CD4-positive, alpha-beta T cell (primary cell): ENCODE measurements around the gene DDX11. TPM values are rescaled to one million over a fixed set of nuclear protein-coding genes. Genes with fewer than 3 reads are reported as not detected.
"Not testable (repeated sequence)": the region's sequence is repeated elsewhere in the genome, so short reads cannot be mapped to it uniquely, and the experiment has no call there.

Experiments used
- ATAC-seq: fragments of 200-7000 bp; cut with Tn5 transposase; one replicate; pipeline ENCODE4 v1.10.0; 2022; ENCODE audit warnings: mild to moderate bottlenecking; ENCODE audit not compliant: poor library complexity
- CTCF ChIA-PET: fragments of 350-600 bp; sonication (Branson Sonifier 250); formaldehyde crosslinking; loops from one replicate; lab custom pipeline; 2021; ENCODE audit warnings: antibody characterized with exemption, inconsistent platforms; lab: Charles Lee
- POLR2A ChIA-PET: fragments of 350-600 bp; sonication (Branson Sonifier 250); formaldehyde crosslinking; loops from one replicate; lab custom pipeline; 2021; ENCODE audit warnings: antibody characterized with exemption, inconsistent platforms; lab: Charles Lee
- DNase-seq, 14 experiments: peaks; one replicate each; pipeline ENCODE4 v3.0.0-alpha.2; 2013 to 2020; ENCODE audit warnings: mixed read lengths in 2 of 14
- H3K27ac ChIP-seq, 2 donors: one replicate each; pipeline versions ENCODE4 v1.5.1 to v1.7.0; 2013; ENCODE audit warnings: low read length in 2 of 2, low read depth in 1 of 2, mild to moderate bottlenecking in 1 of 2
- H3K27me3 ChIP-seq, 2 experiments: 1 replicate in 1 of 2; 2 replicates in 1 of 2; pipeline versions ENCODE4 v1.6.1 to v1.7.0; 2013; ENCODE audit warnings: low read length in 2 of 2, control low read depth in 1 of 2, mild to moderate bottlenecking in 1 of 2, moderate library complexity in 1 of 2; ENCODE audit not compliant: insufficient read depth in 2 of 2, control insufficient read depth in 1 of 2
- H3K36me3 ChIP-seq: one replicate; pipeline ENCODE4 v1.6.1; 2013; ENCODE audit warnings: low read length, control low read depth; ENCODE audit not compliant: insufficient read depth
- H3K4me1 ChIP-seq: one replicate; pipeline ENCODE4 v1.6.1; 2013; ENCODE audit warnings: low read length, control low read depth; ENCODE audit not compliant: insufficient read depth
- H3K4me3 ChIP-seq: one replicate; pipeline ENCODE4 v1.5.1; 2013; ENCODE audit warnings: mild to moderate bottlenecking, low read length, moderate library complexity
- H3K9me3 ChIP-seq, 2 experiments: 1 replicate in 1 of 2; 2 replicates in 1 of 2; pipeline versions ENCODE4 v1.6.1 to v1.7.0; 2013; ENCODE audit warnings: low read length in 2 of 2, mild to moderate bottlenecking in 2 of 2, control low read depth in 1 of 2, moderate library complexity in 1 of 2; ENCODE audit not compliant: control insufficient read depth in 1 of 2, insufficient read depth in 1 of 2
- H3K27ac Mint-ChIP-seq: one replicate; pipeline ENCODE4 v1.8.0; 2020; ENCODE audit warnings: mixed read lengths
- H3K27me3 Mint-ChIP-seq: one replicate; pipeline ENCODE4 v1.8.0; 2021; ENCODE audit warnings: mixed read lengths
- H3K36me3 Mint-ChIP-seq: one replicate; pipeline ENCODE4 v1.8.0; 2021; ENCODE audit warnings: low read depth, mixed read lengths
- H3K4me1 Mint-ChIP-seq: one replicate; pipeline ENCODE4 v1.8.0; 2021; ENCODE audit warnings: low read depth, mixed read lengths
- H3K4me3 Mint-ChIP-seq: one replicate; pipeline ENCODE4 v1.8.0; 2020; ENCODE audit warnings: mild to moderate bottlenecking, mixed read lengths
- H3K9me3 Mint-ChIP-seq: one replicate; pipeline ENCODE4 v1.8.0; 2020; ENCODE audit warnings: mixed read lengths
- intact Hi-C, 2 experiments: fragments of 100-400 bp; cut with DNase I in 1 of 2; cut with micrococcal nuclease in 1 of 2; formaldehyde crosslinking; loops; one replicate each; pipeline versions ENCODE4 v1.15.1 to v1.9.0; 2023 to 2025; cut with DNase I, micrococcal nuclease
- total RNA-seq, 174 experiments: library from RNA in 2 of 174; stranded (reverse) in 2 of 174; gene quantifications; one replicate each; pipeline ENCODE4 v1.2.3 and lab custom pipeline; 2021 to 2026
- TF ChIP-seq, protein P1 (sequence below): fragments of 200-600 bp; IDR thresholded peaks from one replicate; pipeline ENCODE4 v1.8.0; 2022; ENCODE audit warnings: antibody characterized with exemption, mild to moderate bottlenecking

The DDX11 gene
- total RNA-seq, 2 experiments from 2014 or later: 61.9 to 63.8 TPM

DNA sequence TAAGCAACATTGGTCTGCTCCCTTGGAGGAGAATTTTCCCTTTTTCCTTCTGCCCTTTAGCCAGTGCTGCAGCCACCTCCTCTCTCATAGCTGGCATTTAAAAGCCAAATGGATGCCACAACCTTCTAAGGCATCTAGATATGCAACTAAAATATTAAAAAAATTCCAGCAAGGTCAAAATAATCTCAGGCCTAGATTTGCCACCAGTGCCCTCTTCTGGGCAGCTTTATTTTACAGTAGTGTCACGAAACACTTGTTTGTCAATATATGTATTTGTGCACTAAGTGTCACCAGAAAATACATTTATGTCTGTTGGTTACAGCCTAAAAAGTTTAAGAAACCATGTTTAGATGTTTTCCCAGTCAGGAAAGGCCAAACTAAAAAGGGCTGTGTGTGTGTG is 19.7 kb upstream of the DDX11 start:
- H3K9me3 Mint-ChIP-seq, POLR2A ChIA-PET, H3K27me3 Mint-ChIP-seq, ATAC-seq, H3K27me3 ChIP-seq, CTCF ChIA-PET, H3K36me3 ChIP-seq, H3K27ac ChIP-seq, H3K4me1 ChIP-seq, H3K4me3 Mint-ChIP-seq, DNase-seq, H3K36me3 Mint-ChIP-seq, intact Hi-C loops, H3K9me3 ChIP-seq, H3K4me3 ChIP-seq, H3K4me1 Mint-ChIP-seq, H3K27ac Mint-ChIP-seq: not testable (repeated sequence)

DNA sequence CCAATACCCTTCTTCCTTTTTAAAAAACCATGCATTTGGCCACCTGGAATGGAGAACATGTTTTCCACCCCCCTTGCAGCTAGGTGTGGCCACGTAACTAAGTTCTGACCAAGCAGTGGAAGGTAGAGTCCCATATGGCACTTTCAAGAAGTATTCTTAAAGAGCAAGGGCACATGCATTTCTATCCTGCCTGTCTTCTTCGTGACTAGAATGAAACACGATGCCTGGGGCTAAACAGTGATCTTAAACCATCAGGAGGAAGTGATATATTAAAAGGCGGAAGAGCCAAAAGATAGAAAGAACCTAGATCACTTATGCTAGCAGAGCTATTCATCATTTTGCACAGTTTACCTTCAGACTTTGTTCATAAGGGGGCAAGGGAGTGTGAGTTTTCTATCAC is 16.0 kb upstream of the DDX11 start:
- no peak for ATAC-seq

DNA sequence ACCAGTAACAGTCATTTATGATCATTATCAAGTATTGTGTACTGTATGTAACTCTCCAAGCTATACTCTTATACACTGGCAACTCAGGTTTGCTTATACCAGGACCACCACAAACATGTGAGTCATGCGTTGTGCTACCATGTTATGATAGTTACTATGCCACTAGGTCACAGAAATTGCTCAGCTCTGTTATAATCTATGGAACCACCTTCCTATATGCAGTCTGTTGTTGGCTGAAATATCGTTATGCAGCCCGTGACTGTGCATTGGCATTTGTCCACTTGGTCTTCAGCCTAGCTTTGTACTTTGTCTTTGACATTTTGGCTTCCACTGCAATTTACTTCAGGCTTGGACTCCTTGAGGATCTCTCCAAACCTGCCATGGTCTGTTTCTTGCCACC is 7.5 kb upstream of the DDX11 start:
- POLR2A ChIA-PET, H3K27ac ChIP-seq, ATAC-seq: not testable (repeated sequence)

More for the DNA sequence above, 16.0 kb upstream of the DDX11 start:
- Mint-ChIP-seq H3K4me3 (no peak overlapping the region), H3K27me3 (no peaks in the 10 kb centered on the region), H3K36me3 (no peaks in the 10 kb centered on the region), H3K4me1 (no peaks in the 10 kb centered on the region), H3K9me3 (no peaks in the 10 kb centered on the region), H3K27ac (no peak overlapping the region)
- Histone ChIP-seq H3K4me3 (no peak overlapping the region), H3K27me3 (no peaks in the 10 kb centered on the region), H3K9me3 (no peaks in the 10 kb centered on the region), H3K4me1 (no peaks in the 10 kb centered on the region), H3K36me3 (no peaks in the 10 kb centered on the region), H3K27ac (no peak overlapping the region)
- intact Hi-C loops: no loop called here
- TF ChIP-seq, protein P1, sequence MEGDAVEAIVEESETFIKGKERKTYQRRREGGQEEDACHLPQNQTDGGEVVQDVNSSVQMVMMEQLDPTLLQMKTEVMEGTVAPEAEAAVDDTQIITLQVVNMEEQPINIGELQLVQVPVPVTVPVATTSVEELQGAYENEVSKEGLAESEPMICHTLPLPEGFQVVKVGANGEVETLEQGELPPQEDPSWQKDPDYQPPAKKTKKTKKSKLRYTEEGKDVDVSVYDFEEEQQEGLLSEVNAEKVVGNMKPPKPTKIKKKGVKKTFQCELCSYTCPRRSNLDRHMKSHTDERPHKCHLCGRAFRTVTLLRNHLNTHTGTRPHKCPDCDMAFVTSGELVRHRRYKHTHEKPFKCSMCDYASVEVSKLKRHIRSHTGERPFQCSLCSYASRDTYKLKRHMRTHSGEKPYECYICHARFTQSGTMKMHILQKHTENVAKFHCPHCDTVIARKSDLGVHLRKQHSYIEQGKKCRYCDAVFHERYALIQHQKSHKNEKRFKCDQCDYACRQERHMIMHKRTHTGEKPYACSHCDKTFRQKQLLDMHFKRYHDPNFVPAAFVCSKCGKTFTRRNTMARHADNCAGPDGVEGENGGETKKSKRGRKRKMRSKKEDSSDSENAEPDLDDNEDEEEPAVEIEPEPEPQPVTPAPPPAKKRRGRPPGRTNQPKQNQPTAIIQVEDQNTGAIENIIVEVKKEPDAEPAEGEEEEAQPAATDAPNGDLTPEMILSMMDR: no peak
- POLR2A ChIA-PET: no interaction called here
- CTCF ChIA-PET: no interaction called here
- no peak for DNase-seq

DNA sequence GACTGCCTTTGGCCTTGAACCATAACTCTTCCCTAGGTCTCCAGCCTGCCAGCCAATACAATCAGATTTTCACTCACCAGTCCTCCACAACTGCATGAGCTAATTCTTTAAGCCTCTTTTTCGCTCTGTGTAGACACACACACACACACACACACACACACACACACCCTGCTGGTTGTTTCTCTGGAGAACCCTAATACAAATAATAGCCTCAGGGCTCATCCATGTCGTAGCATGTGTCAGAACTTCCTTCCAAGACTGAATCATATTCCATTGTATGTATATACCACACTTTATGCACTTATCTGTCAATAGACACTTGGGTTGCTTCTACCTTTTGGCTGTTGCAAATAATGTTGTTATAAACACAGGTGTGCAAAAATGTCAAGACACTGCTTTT is 6.0 kb upstream of the DDX11 start:
- DNase-seq, ATAC-seq, H3K27me3 Mint-ChIP-seq, H3K4me1 Mint-ChIP-seq, H3K36me3 Mint-ChIP-seq, intact Hi-C loops, POLR2A ChIA-PET, H3K9me3 ChIP-seq, H3K4me3 ChIP-seq, H3K27ac ChIP-seq, H3K9me3 Mint-ChIP-seq, H3K27me3 ChIP-seq, CTCF ChIA-PET, H3K36me3 ChIP-seq, H3K4me1 ChIP-seq, H3K4me3 Mint-ChIP-seq, H3K27ac Mint-ChIP-seq: not testable (repeated sequence)

More for the DNA sequence above, 7.5 kb upstream of the DDX11 start:
- H3K4me3 ChIP-seq, H3K36me3 ChIP-seq, H3K27me3 ChIP-seq, H3K4me1 Mint-ChIP-seq, H3K4me3 Mint-ChIP-seq, H3K36me3 Mint-ChIP-seq, H3K27me3 Mint-ChIP-seq, CTCF ChIA-PET, intact Hi-C loops, DNase-seq, H3K9me3 Mint-ChIP-seq, H3K4me1 ChIP-seq, H3K9me3 ChIP-seq, H3K27ac Mint-ChIP-seq: not testable (repeated sequence)

DNA sequence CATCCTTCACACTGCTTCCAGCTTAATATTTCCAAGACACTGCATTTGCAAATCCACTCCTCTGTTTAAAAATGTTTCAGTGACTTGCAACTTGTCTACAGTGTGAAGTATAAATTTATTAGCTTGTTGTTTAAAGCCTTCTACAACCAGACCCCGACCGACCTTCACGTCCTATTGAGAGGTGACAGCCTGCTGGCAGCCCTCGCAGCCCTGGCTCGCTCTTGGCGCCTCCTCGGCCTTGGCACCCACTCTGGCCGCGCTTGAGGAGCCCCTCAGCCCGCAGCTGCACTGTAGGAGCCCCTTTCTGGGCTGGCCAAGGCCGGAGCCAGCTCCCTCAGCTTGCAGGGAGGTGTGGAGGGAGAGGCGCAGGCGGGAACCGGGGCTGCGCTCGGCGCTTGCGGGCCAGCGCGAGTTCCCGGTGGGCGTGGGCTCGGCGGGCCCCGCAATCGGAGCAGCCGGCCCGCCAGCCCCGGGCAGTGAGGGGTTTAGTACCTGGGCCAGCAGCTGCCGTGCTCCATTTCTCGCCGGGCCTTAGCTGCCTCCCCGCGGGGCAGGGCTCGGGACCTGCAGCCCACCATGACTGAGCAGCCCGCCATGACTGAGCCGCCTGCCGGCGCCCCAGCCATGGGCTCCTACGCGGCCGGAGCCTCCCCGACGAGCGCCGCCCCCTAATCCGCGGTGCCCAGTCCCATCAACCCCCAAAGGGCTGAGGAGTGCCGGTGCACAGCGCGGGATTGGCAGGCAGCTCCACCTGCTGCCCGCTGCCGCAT is 2.5 kb upstream of the DDX11 start:
- POLR2A ChIA-PET, H3K27me3 ChIP-seq, H3K27ac ChIP-seq, H3K36me3 ChIP-seq, H3K27ac Mint-ChIP-seq, DNase-seq, H3K36me3 Mint-ChIP-seq, H3K27me3 Mint-ChIP-seq, H3K4me3 ChIP-seq, H3K9me3 ChIP-seq, ATAC-seq, H3K4me3 Mint-ChIP-seq, H3K9me3 Mint-ChIP-seq: not testable (repeated sequence)
- H3K4me1 Mint-ChIP-seq: peaks cover 30% of the 10 kb centered on the region
- CTCF ChIA-PET: interaction anchor here (0.6 kb wide), 1 partner anchor 375 kb away, joined by 5 read pairs; the partner anchor contains the start of gene IPO8
- H3K4me1 ChIP-seq: peaks cover 15% of the 10 kb centered on the region
- intact Hi-C loops: loop anchor here in 1 of 2 experiments (10.0 kb wide), 2 partner anchors 254 to 1604 kb away; partner anchors contain the start of genes DNM1L and SINHCAF

DNA sequence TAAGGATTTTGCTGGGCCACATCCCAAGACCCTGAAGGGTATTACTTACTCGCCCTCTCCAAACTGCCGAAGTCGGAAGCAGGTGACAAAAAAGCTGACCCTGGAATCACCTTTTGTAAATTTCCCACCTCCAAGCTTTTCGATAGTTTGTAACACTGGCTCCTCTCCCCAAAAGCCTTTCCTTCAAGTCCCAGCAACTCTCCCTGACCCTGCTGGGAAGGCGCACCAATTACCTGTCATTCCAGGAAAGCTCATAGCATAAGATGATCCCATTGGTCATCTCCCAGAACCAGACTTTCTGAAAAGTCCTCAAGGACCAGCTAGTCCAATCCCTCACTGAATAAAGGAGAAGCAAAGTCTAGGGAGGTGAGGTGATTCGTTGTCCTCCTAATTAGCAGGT is 698 bp upstream of the DDX11 start:
- POLR2A ChIA-PET: interaction anchor here (1.7 kb wide), 1 partner anchor 1683 kb away, joined by 6 read pairs; the partner anchor contains the start of gene YARS2
- peaks cover 41% of the 10 kb centered on the region for H3K4me1 Mint-ChIP-seq
- H3K36me3 ChIP-seq, DNase-seq, H3K27me3 ChIP-seq, H3K27ac ChIP-seq, H3K9me3 ChIP-seq, ATAC-seq, H3K27me3 Mint-ChIP-seq, H3K9me3 Mint-ChIP-seq, CTCF ChIA-PET: not testable (repeated sequence)
- H3K27ac Mint-ChIP-seq: peak overlapping the region; percentile 24
- intact Hi-C loops: loop anchor here in 1 of 2 experiments (10.0 kb wide), 2 partner anchors 252 to 1602 kb away; partner anchors contain the start of genes DNM1L and SINHCAF
- H3K4me3 ChIP-seq: peak overlapping the region; percentile 71
- H3K4me3 Mint-ChIP-seq: peak overlapping the region; percentile 93
- peaks cover 12% of the 10 kb centered on the region for H3K36me3 Mint-ChIP-seq
- H3K4me1 ChIP-seq: peaks cover 15% of the 10 kb centered on the region
